SK-N-SH treated with all-trans-retinoic acid at 6 μM for 48 hours (cell line): Measurements from ENCODE around the gene BCAS4.

Experiments
- ARNTL ChIP-seq: fragments of 450-650 bp; formaldehyde crosslinking; IDR thresholded peaks from 2 replicates; pipeline ENCODE4 v1.5.0; 2020; ENCODE audit warnings: low read depth, mild to moderate bottlenecking, moderate library complexity, borderline replicate concordance
- ZFP30 ChIP-seq: fragments of 450-650 bp; formaldehyde crosslinking; IDR thresholded peaks from 2 replicates; pipeline ENCODE4 v1.5.0; 2022; ENCODE audit warnings: mild to moderate bottlenecking, moderate library complexity
- ZNF565 ChIP-seq: fragments of 450-650 bp; formaldehyde crosslinking; conservative IDR thresholded peaks from 2 replicates; pipeline ENCODE4 v1.5.0; 2020; ENCODE audit warnings: low read depth, mild to moderate bottlenecking, moderate library complexity

DNA sequence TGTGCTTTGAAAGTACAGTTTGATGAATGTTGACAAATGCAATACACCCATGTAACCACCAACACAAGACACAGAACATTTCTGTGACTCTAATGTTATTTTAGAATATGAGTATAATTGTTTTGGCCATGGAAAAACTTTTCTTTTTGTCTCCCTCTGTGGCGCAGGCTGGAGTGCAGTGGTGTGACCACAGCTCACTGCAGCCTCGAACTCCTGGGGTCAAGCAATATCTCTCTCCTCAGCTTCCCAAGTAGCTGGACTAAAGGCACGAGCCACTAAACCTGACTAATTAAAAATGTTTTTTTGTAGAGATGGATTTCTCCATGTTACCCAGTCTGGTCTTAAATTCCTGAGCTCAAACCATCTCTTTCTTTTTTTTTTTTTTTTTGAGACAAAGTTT, 20.3 kb upstream of the BCAS4 start:
- TF ChIP-seq ZFP30 (no peak), ARNTL (CRISPR knock-in tag) (no peak), ZNF565 (no peak)
